OCI-LY1 (cell line): ENCODE measurements around the gene TAX1BP1.

Source experiments
- EZH2 ChIP-seq: fragments of 200-600 bp; sonication (generic), shearing (Covaris generic); IDR thresholded peaks from 2 replicates; pipeline ENCODE4 v1.8.0; 2017; ENCODE audit warnings: borderline replicate concordance, mixed run types, mild to moderate bottlenecking, antibody characterized with exemption, low read length, moderate library complexity, mixed read lengths
- TF ChIP-seq, protein P1 (sequence below): fragments of 200-600 bp; sonication (generic), shearing (Covaris generic); IDR thresholded peaks from 2 replicates; pipeline ENCODE4 v1.5.1; 2017; ENCODE audit warnings: mild to moderate bottlenecking, antibody characterized with exemption, low read length, moderate library complexity, mixed read lengths

DNA sequence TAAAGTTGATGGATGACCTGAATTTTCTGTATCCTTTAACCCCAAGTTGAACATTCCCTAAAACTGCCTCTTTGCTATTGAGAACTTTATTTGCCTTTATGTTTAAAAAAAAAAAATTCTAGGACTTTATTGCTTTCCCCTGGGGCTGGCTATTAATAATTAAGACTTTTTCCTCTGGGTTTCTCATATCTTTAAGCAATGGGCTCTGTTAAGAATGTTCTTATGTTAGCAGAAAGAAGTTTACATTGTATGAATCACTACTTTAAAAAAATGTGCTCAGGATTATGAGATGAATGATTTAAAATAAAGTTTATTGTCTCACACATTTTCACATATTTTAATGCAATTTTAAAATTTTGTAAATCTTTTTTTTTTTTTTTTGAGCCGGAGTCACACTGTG lies 19.5 kb downstream of the TAX1BP1 start:
- TF ChIP-seq, protein P1, sequence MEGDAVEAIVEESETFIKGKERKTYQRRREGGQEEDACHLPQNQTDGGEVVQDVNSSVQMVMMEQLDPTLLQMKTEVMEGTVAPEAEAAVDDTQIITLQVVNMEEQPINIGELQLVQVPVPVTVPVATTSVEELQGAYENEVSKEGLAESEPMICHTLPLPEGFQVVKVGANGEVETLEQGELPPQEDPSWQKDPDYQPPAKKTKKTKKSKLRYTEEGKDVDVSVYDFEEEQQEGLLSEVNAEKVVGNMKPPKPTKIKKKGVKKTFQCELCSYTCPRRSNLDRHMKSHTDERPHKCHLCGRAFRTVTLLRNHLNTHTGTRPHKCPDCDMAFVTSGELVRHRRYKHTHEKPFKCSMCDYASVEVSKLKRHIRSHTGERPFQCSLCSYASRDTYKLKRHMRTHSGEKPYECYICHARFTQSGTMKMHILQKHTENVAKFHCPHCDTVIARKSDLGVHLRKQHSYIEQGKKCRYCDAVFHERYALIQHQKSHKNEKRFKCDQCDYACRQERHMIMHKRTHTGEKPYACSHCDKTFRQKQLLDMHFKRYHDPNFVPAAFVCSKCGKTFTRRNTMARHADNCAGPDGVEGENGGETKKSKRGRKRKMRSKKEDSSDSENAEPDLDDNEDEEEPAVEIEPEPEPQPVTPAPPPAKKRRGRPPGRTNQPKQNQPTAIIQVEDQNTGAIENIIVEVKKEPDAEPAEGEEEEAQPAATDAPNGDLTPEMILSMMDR: no peak
- no peak for TF ChIP-seq EZH2
